Measurements from ENCODE around the gene SDK2. TPM values are rescaled to one million over a fixed set of nuclear protein-coding genes. Genes with fewer than 3 reads are reported as not detected.

The SDK2 gene
- total and polyA plus RNA-seq, 9 of the 15 experiments (the other 6 are each of a cell fraction or from before 2014, with no cell fraction given) = 0.04 TPM; not detected in 8

DNA sequence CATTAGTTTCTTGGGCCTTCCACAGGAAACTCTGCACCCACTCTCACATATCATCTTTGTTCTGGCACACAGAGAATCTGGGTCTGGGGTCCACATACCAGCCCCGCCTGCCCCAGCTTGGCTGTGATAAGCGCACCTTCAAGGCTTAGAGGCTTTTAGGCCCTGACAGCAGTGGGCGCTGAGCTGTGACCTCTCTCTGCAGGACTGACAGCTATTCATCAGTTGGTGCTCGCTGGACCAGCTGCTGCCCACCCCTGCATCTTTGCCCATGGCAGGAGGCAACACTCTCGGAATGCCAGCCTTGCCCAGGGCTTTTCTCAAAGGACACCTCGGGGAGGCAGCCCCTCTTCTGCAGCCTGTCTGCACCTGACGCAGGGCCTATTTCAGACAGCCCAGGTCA, 62.9 kb downstream of the SDK2 start:
- FAIRE-seq (no peak), DNase-seq (ENCODE audit: extremely low read depth in 1 of 4, low spot score in 3 of 4) (no peak), ATAC-seq (no peak)
- Histone ChIP-seq H3K27me3 (ENCODE audit: control insufficient read depth in 2 of 2, insufficient read depth in 2 of 2, low read length in 2 of 2) (peaks cover 4 to 33% of the 10 kb centered on the region in 2 experiments; a peak in 3 of 5 replicates), H3K36me3 (ENCODE audit: control insufficient read depth, insufficient read depth, low read length) (no peaks in the 10 kb centered on the region), H2AFZ (ENCODE audit: low read depth, low read length) (no peak overlapping the region), H3K4me2 (ENCODE audit: insufficient read depth, low read length) (no peak overlapping the region), H3K9me1 (ENCODE audit: control insufficient read depth, insufficient read depth, low read length) (no peaks in the 10 kb centered on the region), H3K79me2 (ENCODE audit: control insufficient read depth, insufficient read depth, low read length) (no peaks in the 10 kb centered on the region), H3K4me3 (no peak overlapping the region), H3K9ac (ENCODE audit: insufficient read depth in 1 of 2, low read depth in 2 of 2, low read length in 2 of 2) (no peak overlapping the region), H3K4me1 (replicated peaks in 1 of 2; ENCODE audit: control insufficient read depth in 2 of 2, insufficient read depth in 2 of 2, low read length in 2 of 2) (no peaks in the 10 kb centered on the region), H4K20me1 (replicated peaks; ENCODE audit: control insufficient read depth, insufficient read depth, low read length) (peaks cover 10% of the 10 kb centered on the region; the same call in 1 of the 2 replicates), H3K27ac (ENCODE audit: extremely low read depth, low read depth, low read length) (no peak overlapping the region), H3K9me3 (replicated peaks; ENCODE audit: control insufficient read depth, insufficient read depth, low read depth, low read length) (no peaks in the 10 kb centered on the region)
- no TSS peak for BruUV-seq (replicated peaks)
- in situ Hi-C loops (cut with MboI) = no loop called here
- intact Hi-C loops (cut with micrococcal nuclease) = no loop called here
- 0% methylated on average over 7 of the region's 7 CpGs for WGBS (ENCODE audit: insufficient coverage, low coverage, missing lambda C conversion rate)
- TF ChIP-seq ZNF561 (CRISPR knock-in tag; conservative IDR thresholded peaks at IDR 0.05) = no peak
- TF ChIP-seq CHCHD3 (CRISPR knock-in tag; IDR thresholded peaks at IDR 0.05) = no peak
- no peak for TF ChIP-seq SREBF2 (CRISPR knock-in tag; IDR thresholded peaks at IDR 0.05)
- TF ChIP-seq SNRNP70 (optimal IDR thresholded peaks at IDR 0.05; ENCODE audit: low read depth, low read length) = no peak
- TF ChIP-seq BACH1 (tag; IDR thresholded peaks at IDR 0.05) = no peak
- TF ChIP-seq COPS2 (conservative IDR thresholded peaks at IDR 0.05) = no peak
- no peak for TF ChIP-seq CSDE1 (IDR thresholded peaks at IDR 0.05)
- no peak for TF ChIP-seq SMAD1 (IDR thresholded peaks at IDR 0.05; ENCODE audit: low read depth, low read length, partially characterized antibody)
- CTCF ChIA-PET (ENCODE audit: low intra/inter-chr PET ratio) = no interaction called here
- POLR2A ChIA-PET = no interaction called here

Measured in K562 (cell line).